Gastroesophageal sphincter (tissue), 4 donors: Measurements from ENCODE around the gene ABCE1. TPM values are rescaled to one million over a fixed set of nuclear protein-coding genes. Genes with fewer than 3 reads are reported as not detected.
A peak's percentile ranks its signal among the peaks of the same experiment; 100 is the strongest.

Source experiments
- ATAC-seq: fragments of 150-250 bp; one replicate; pipeline ENCODE4 v1.9.1; 2016; ENCODE audit warnings: mild to moderate bottlenecking, moderate library complexity
- H3K27ac ChIP-seq, 4 donors: fragments of 200-600 bp; sonication (generic) in 3 of 4; 1 replicate in 3 of 4; 2 replicates in 1 of 4; pipeline ENCODE4 v1.5.1; 2016 to 2019
- H3K27me3 ChIP-seq: fragments of 200-600 bp; sonication (generic); one replicate; pipeline ENCODE4 v1.5.1; 2019
- H3K36me3 ChIP-seq, 2 donors: fragments of 200-600 bp; sonication (generic); one replicate each; pipeline ENCODE4 v1.5.1; 2019; ENCODE audit warnings: control low read depth in 1 of 2
- H3K4me1 ChIP-seq, 3 donors: fragments of 200-600 bp; sonication (generic); 1 replicate in 2 of 3; 2 replicates in 1 of 3; pipeline ENCODE4 v1.5.1; 2016 to 2019; ENCODE audit warnings: control low read depth in 2 of 3
- H3K4me3 ChIP-seq, 2 donors: fragments of 200-600 bp; sonication (generic); one replicate each; pipeline ENCODE4 v1.5.1; 2019; ENCODE audit warnings: mild to moderate bottlenecking in 1 of 2, moderate library complexity in 1 of 2
- H3K9me3 ChIP-seq, 3 donors: fragments of 200-600 bp; sonication (generic); one replicate each; pipeline ENCODE4 v1.5.1; 2017 to 2019; ENCODE audit warnings: control low read depth in 2 of 3
- CTCF ChIP-seq, 4 experiments: fragments of 200-600 bp in 2 of 4; fragments of 450-650 bp in 2 of 4; sonication (generic) in 1 of 4; IDR thresholded peaks; one replicate each; pipeline ENCODE4 v1.5.1; 2017 to 2019; ENCODE audit warnings: antibody characterized with exemption in 4 of 4, mild to moderate bottlenecking in 2 of 4, moderate library complexity in 2 of 4
- EP300 ChIP-seq: sonication (generic); formaldehyde crosslinking; IDR thresholded peaks from one replicate; pipeline ENCODE4 v1.6.1; 2017; ENCODE audit warnings: antibody characterized with exemption, mild to moderate bottlenecking
- POLR2A ChIP-seq, 2 donors: fragments of 450-650 bp; IDR thresholded peaks; one replicate each; pipeline ENCODE4 v1.6.1; 2017; ENCODE audit warnings: antibody characterized with exemption in 2 of 2, mild to moderate bottlenecking in 2 of 2, moderate library complexity in 1 of 2
- POLR2AphosphoS5 ChIP-seq: sonication (generic); formaldehyde crosslinking; IDR thresholded peaks from one replicate; pipeline ENCODE4 v1.6.1; 2017; ENCODE audit warnings: antibody characterized with exemption
- WGBS, 2 donors: methylation state at CpG; one replicate each; pipeline ENCODE4 v1.1.5; 2018; ENCODE audit warnings: low coverage in 1 of 2; 5-methylcytosine and 5-hydroxymethylcytosine counted together
- total RNA-seq, 4 donors: library from RNA; depleted of rRNA; stranded (reverse); fragments of >200 nt; gene quantifications; one replicate each; pipeline ENCODE4 v1.1.0, GENCODE V29; 2016

The ABCE1 gene
- total RNA-seq, 4 donors from 2014 or later, result 32.4 to 74.9 (median 43.7) TPM

GRCh38 chr4:145168581-145169187 is 70.6 kb downstream of the ABCE1 start:
- no peaks in the 10 kb centered on the region for H3K9me3 ChIP-seq
- 63 to 83% methylated on average over 2 of the region's 2 CpGs for WGBS, 2 donors
- H3K27me3 ChIP-seq, result no peaks in the 10 kb centered on the region
- no peak overlapping the region for H3K27ac ChIP-seq
- H3K4me1 ChIP-seq, result peaks cover 0 to 22% (median 0%) of the 10 kb centered on the region in 3 donors
- H3K4me3 ChIP-seq, result no peak overlapping the region
- TF ChIP-seq EP300, result no peak
- TF ChIP-seq CTCF (IDR thresholded peaks at IDR 0.05), result no peak
- no peak for TF ChIP-seq POLR2AphosphoS5
- no peak for TF ChIP-seq POLR2A (IDR thresholded peaks at IDR 0.05)
- no peak for ATAC-seq
- H3K36me3 ChIP-seq, result peaks cover 0 to 69% of the 10 kb centered on the region in 2 donors

GRCh38 chr4:145170223-145170622 is 72.1 kb downstream of the ABCE1 start:
- Histone ChIP-seq H3K36me3 (peaks cover 0 to 64% of the 10 kb centered on the region in 2 donors), H3K4me3 (no peak overlapping the region), H3K9me3 (no peaks in the 10 kb centered on the region), H3K27ac (no peak overlapping the region), H3K27me3 (no peaks in the 10 kb centered on the region), H3K4me1 (peaks cover 0 to 30% (median 0%) of the 10 kb centered on the region in 3 donors)
- 73 to 100% methylated on average over 1 of the region's 1 CpG for WGBS, 2 donors
- ATAC-seq, result no peak
- TF ChIP-seq POLR2A (IDR thresholded peaks at IDR 0.05), result no peak
- no peak for TF ChIP-seq CTCF (IDR thresholded peaks at IDR 0.05)
- no peak for TF ChIP-seq POLR2AphosphoS5
- no peak for TF ChIP-seq EP300

DNA sequence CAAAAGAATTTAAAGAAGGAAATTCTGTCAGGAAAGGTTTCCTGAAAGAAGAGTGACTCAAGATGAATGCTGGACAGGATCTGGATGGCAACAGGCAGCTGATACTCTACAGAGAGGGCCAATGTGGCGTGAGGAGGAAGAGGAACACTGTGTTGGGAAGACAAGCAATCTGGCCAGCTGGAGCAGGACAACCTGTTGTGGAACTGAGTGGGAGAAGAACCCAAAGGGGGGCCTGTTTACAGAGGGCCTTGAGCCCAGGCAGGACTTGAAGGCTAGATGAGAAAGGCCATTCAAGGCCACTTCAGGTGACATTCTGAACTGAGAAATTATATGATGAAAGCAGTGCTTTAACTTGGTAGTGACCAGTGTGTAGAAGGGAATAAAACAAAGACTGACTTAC is 73.8 kb downstream of the ABCE1 start:
- H3K27ac ChIP-seq, result no peak overlapping the region
- WGBS, 2 donors, result 100% methylated on average over 1 of the region's 1 CpG; no CpG with 5 or more reads in 1 of the 2 donors
- peaks cover 0 to 54% of the 10 kb centered on the region in 2 donors for H3K36me3 ChIP-seq
- peaks cover 3 to 47% (median 6%) of the 10 kb centered on the region in 3 donors for H3K4me1 ChIP-seq
- no peak for TF ChIP-seq CTCF (IDR thresholded peaks at IDR 0.05)
- ATAC-seq, result no peak
- H3K4me3 ChIP-seq, result no peak overlapping the region
- no peaks in the 10 kb centered on the region for H3K9me3 ChIP-seq
- H3K27me3 ChIP-seq, result no peaks in the 10 kb centered on the region

- 46 to 48% methylated on average over 7 of the region's 9 CpGs for WGBS, 2 donors
- TF ChIP-seq EP300, result no peak
- TF ChIP-seq CTCF (IDR thresholded peaks at IDR 0.05), result no peak
- no peak for TF ChIP-seq POLR2A (IDR thresholded peaks at IDR 0.05)
- no peak for TF ChIP-seq POLR2AphosphoS5
- peaks cover 6 to 64% (median 13%) of the 10 kb centered on the region in 3 donors for H3K4me1 ChIP-seq
- peaks cover 0 to 16% of the 10 kb centered on the region in 2 donors for H3K36me3 ChIP-seq
- H3K27ac ChIP-seq, result peak overlapping the region; percentile 91 to 98 (median 94)
- H3K4me3 ChIP-seq, result peak overlapping the region in 1 of 2 donors; percentile 76
- H3K27me3 ChIP-seq, result no peaks in the 10 kb centered on the region
- no peaks in the 10 kb centered on the region for H3K9me3 ChIP-seq
- ATAC-seq, result no peak
These were observed 78.7 kb downstream of the ABCE1 start for GRCh38 chr4:145176641-145177432.
